ENCODE results near the gene MIP.
"Not testable (repeated sequence)": the region's sequence is repeated elsewhere in the genome, so short reads cannot be mapped to it uniquely, and the experiment has no call there.

The MIP gene

DNA sequence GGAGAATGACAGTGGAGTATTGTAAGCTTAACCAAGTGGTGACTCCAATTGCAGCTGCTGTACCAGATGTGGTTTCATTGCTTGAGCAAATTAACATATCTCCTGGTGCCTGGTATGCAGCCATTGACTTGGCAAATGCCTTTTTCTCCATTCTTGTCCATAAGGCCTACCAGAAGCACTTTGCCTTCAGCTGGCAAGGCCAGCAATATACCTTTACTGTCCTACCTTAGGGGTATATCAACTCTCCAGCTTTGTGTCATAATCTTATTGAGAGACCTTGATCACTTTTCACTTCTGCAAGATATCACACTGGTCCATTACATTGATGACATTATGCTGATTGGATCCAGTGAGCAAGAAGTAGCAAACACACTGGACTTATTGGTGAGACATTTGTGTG is 52.8 kb downstream of the MIP start:
- not testable (repeated sequence) for DNase-seq

DNA sequence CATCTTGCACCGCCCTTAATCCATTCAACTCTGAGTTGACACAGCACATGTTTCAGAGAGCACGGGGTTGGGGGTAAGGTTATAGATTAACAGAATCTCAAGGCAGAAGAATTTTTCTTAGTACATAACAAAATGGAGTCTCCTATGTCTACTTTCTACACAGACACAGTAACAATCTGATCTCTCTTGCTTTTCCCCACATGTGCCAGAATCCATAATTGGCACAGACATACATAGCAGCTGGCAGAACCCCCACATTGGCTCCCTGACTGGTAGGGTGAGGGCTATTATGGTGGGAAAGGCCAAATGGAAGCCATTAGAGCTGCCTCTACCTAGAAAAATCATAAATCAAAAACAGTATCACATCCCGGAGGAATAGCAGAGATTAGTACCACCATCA is 53.3 kb downstream of the MIP start:
- not testable (repeated sequence) for DNase-seq
